ENCODE measurements around the gene GDPGP1.

DNA sequence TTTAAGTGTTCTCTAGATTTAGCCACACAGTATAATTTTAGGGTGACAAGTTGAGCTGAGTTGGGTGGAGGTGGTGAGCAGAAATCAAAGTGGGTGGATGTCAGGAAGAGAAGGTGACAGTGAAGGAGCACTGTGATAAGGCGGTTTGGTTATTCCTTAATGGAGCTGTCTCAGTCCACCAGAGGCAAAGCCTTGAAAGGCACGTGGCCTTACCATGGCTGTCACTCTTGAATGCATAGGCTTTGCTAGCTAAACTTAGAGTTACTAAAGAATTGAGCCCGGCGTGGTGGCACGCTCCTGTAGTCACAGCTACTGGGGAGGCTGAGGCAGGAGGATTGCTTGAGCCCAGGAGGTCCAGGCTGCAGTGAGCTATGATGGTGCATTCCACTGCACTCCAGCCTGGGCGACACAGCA, 14.8 kb downstream of the GDPGP1 start:
- TF ChIP-seq, protein P1, sequence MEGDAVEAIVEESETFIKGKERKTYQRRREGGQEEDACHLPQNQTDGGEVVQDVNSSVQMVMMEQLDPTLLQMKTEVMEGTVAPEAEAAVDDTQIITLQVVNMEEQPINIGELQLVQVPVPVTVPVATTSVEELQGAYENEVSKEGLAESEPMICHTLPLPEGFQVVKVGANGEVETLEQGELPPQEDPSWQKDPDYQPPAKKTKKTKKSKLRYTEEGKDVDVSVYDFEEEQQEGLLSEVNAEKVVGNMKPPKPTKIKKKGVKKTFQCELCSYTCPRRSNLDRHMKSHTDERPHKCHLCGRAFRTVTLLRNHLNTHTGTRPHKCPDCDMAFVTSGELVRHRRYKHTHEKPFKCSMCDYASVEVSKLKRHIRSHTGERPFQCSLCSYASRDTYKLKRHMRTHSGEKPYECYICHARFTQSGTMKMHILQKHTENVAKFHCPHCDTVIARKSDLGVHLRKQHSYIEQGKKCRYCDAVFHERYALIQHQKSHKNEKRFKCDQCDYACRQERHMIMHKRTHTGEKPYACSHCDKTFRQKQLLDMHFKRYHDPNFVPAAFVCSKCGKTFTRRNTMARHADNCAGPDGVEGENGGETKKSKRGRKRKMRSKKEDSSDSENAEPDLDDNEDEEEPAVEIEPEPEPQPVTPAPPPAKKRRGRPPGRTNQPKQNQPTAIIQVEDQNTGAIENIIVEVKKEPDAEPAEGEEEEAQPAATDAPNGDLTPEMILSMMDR (conservative IDR thresholded peaks at IDR 0.05; ENCODE audit: low read depth, low read length) = no peak
- TF ChIP-seq CEBPB (IDR thresholded peaks at IDR 0.05; ENCODE audit: low read depth, low read length) = no peak
